OCI-LY3 (cell line): ENCODE data around the gene BABAM2.

ENCODE experiments used
- CTCF ChIP-seq: fragments of 200-600, 300-600 bp; sonication (generic); IDR thresholded peaks from 2 replicates; pipeline ENCODE4 v1.5.1; 2014; ENCODE audit warnings: antibody characterized with exemption, low read length, low read depth
- EZH2phosphoT487 ChIP-seq: fragments of 200-600 bp; shearing (Covaris generic); IDR thresholded peaks from 2 replicates; pipeline ENCODE4 v1.6.1; 2018; ENCODE audit warnings: antibody characterized with exemption, mixed run types, low read depth

- TF ChIP-seq CTCF (no peak), EZH2phosphoT487 (no peak)
Measured at GRCh38 chr2:28162564-28162963, 272.0 kb downstream of the BABAM2 start.
